ENCODE measurements around the gene SOST.

Gene SOST

GRCh38 chr17:43714465-43715149 lies 44.0 kb downstream of the SOST start:
- Histone ChIP-seq H3K27me3 (replicated peaks; ENCODE audit: control insufficient read depth, insufficient read depth, low read length, poor library complexity, severe bottlenecking) (peaks cover 4% of the 10 kb centered on the region), H3K27ac (ENCODE audit: insufficient read depth, low read length, poor library complexity, severe bottlenecking) (no peak overlapping the region), H3K4me3 (ENCODE audit: insufficient read depth, low read depth, low read length, poor library complexity, severe bottlenecking) (no peak overlapping the region), H3K9me3 (ENCODE audit: control insufficient read depth, low read length) (no peaks in the 10 kb centered on the region), H3K4me1 (ENCODE audit: control insufficient read depth, insufficient read depth, low read length, poor library complexity, severe bottlenecking) (peaks cover 9% of the 10 kb centered on the region), H3K36me3 (ENCODE audit: control insufficient read depth, insufficient read depth, low read length) (no peaks in the 10 kb centered on the region)
- DNase-seq: no peak

- H3K4me3 ChIP-seq (ENCODE audit: insufficient read depth, low read depth, low read length, poor library complexity, severe bottlenecking): peak overlapping the region; percentile 36
- no peak overlapping the region for H3K27ac ChIP-seq (ENCODE audit: insufficient read depth, low read length, poor library complexity, severe bottlenecking)
- peaks cover 9% of the 10 kb centered on the region for H3K4me1 ChIP-seq (ENCODE audit: control insufficient read depth, insufficient read depth, low read length, poor library complexity, severe bottlenecking)
- no peaks in the 10 kb centered on the region for H3K9me3 ChIP-seq (ENCODE audit: control insufficient read depth, low read length)
- no peaks in the 10 kb centered on the region for H3K36me3 ChIP-seq (ENCODE audit: control insufficient read depth, insufficient read depth, low read length)
- H3K27me3 ChIP-seq (replicated peaks; ENCODE audit: control insufficient read depth, insufficient read depth, low read length, poor library complexity, severe bottlenecking): peaks cover 4% of the 10 kb centered on the region
- DNase-seq: no peak
Observed at GRCh38 chr17:43713494-43714162, 45.0 kb downstream of the SOST start.

GRCh38 chr17:43712397-43712796 lies 46.2 kb downstream of the SOST start:
- Histone ChIP-seq H3K36me3 (ENCODE audit: control insufficient read depth, insufficient read depth, low read length) (no peaks in the 10 kb centered on the region), H3K27me3 (replicated peaks; ENCODE audit: control insufficient read depth, insufficient read depth, low read length, poor library complexity, severe bottlenecking) (peaks cover 4% of the 10 kb centered on the region), H3K4me1 (ENCODE audit: control insufficient read depth, insufficient read depth, low read length, poor library complexity, severe bottlenecking) (peaks cover 9% of the 10 kb centered on the region), H3K4me3 (ENCODE audit: insufficient read depth, low read depth, low read length, poor library complexity, severe bottlenecking) (no peak overlapping the region), H3K27ac (ENCODE audit: insufficient read depth, low read length, poor library complexity, severe bottlenecking) (no peak overlapping the region), H3K9me3 (ENCODE audit: control insufficient read depth, low read length) (no peaks in the 10 kb centered on the region)
- DNase-seq: no peak

GRCh38 chr17:43710101-43710500 lies 48.5 kb downstream of the SOST start:
- Histone ChIP-seq H3K27ac (ENCODE audit: insufficient read depth, low read length, poor library complexity, severe bottlenecking) (no peak overlapping the region), H3K4me1 (ENCODE audit: control insufficient read depth, insufficient read depth, low read length, poor library complexity, severe bottlenecking) (peaks cover 9% of the 10 kb centered on the region), H3K9me3 (ENCODE audit: control insufficient read depth, low read length) (no peaks in the 10 kb centered on the region), H3K27me3 (replicated peaks; ENCODE audit: control insufficient read depth, insufficient read depth, low read length, poor library complexity, severe bottlenecking) (peaks cover 4% of the 10 kb centered on the region), H3K4me3 (ENCODE audit: insufficient read depth, low read depth, low read length, poor library complexity, severe bottlenecking) (no peak overlapping the region), H3K36me3 (ENCODE audit: control insufficient read depth, insufficient read depth, low read length) (no peaks in the 10 kb centered on the region)
- no peak for DNase-seq

GRCh38 chr17:43709210-43709609 lies 49.4 kb downstream of the SOST start:
- no peak overlapping the region for H3K27ac ChIP-seq (ENCODE audit: insufficient read depth, low read length, poor library complexity, severe bottlenecking)
- peaks cover 4% of the 10 kb centered on the region for H3K27me3 ChIP-seq (replicated peaks; ENCODE audit: control insufficient read depth, insufficient read depth, low read length, poor library complexity, severe bottlenecking)
- no peak for DNase-seq
- peaks cover 9% of the 10 kb centered on the region for H3K4me1 ChIP-seq (ENCODE audit: control insufficient read depth, insufficient read depth, low read length, poor library complexity, severe bottlenecking)
- H3K36me3 ChIP-seq (ENCODE audit: control insufficient read depth, insufficient read depth, low read length): no peaks in the 10 kb centered on the region
- H3K9me3 ChIP-seq (ENCODE audit: control insufficient read depth, low read length): no peaks in the 10 kb centered on the region
- H3K4me3 ChIP-seq (ENCODE audit: insufficient read depth, low read depth, low read length, poor library complexity, severe bottlenecking): no peak overlapping the region

GRCh38 chr17:43707184-43707583 lies 51.4 kb downstream of the SOST start:
- Histone ChIP-seq H3K9me3 (ENCODE audit: control insufficient read depth, low read length) (no peaks in the 10 kb centered on the region), H3K27me3 (replicated peaks; ENCODE audit: control insufficient read depth, insufficient read depth, low read length, poor library complexity, severe bottlenecking) (peaks cover 4% of the 10 kb centered on the region)
- no peak for DNase-seq

GRCh38 chr17:43706235-43706634 lies 52.4 kb downstream of the SOST start:
- H3K4me1 ChIP-seq (ENCODE audit: control insufficient read depth, insufficient read depth, low read length, poor library complexity, severe bottlenecking): no peaks in the 10 kb centered on the region
- H3K4me3 ChIP-seq (ENCODE audit: insufficient read depth, low read depth, low read length, poor library complexity, severe bottlenecking): no peak overlapping the region
- H3K27me3 ChIP-seq (replicated peaks; ENCODE audit: control insufficient read depth, insufficient read depth, low read length, poor library complexity, severe bottlenecking): no peaks in the 10 kb centered on the region
- H3K9me3 ChIP-seq (ENCODE audit: control insufficient read depth, low read length): no peaks in the 10 kb centered on the region
- no peak for DNase-seq
- no peaks in the 10 kb centered on the region for H3K36me3 ChIP-seq (ENCODE audit: control insufficient read depth, insufficient read depth, low read length)
- no peak overlapping the region for H3K27ac ChIP-seq (ENCODE audit: insufficient read depth, low read length, poor library complexity, severe bottlenecking)

More at GRCh38 chr17:43707184-43707583, 51.4 kb downstream of the SOST start:
- no peak overlapping the region for H3K4me3 ChIP-seq (ENCODE audit: insufficient read depth, low read depth, low read length, poor library complexity, severe bottlenecking)
- H3K27ac ChIP-seq (ENCODE audit: insufficient read depth, low read length, poor library complexity, severe bottlenecking): no peak overlapping the region
- H3K36me3 ChIP-seq (ENCODE audit: control insufficient read depth, insufficient read depth, low read length): no peaks in the 10 kb centered on the region
- H3K4me1 ChIP-seq (ENCODE audit: control insufficient read depth, insufficient read depth, low read length, poor library complexity, severe bottlenecking): no peaks in the 10 kb centered on the region

Data from effector memory CD4-positive, alpha-beta T cell (primary cell).